Activated CD4-positive, alpha-beta T cell treated with anti-CD3 and anti-CD28 coated beads, Interleukin-10, Interleukin-2, amounts not matched to agents 100 ng/mL and 50 ng/mL, durations not matched to agents 16 hours and 8 hours (primary cell): ENCODE data around the gene CERCAM.
"Not testable (repeated sequence)": the region's sequence is repeated elsewhere in the genome, so short reads cannot be mapped to it uniquely, and the experiment has no call there.

Experiments
- DNase-seq: peaks from one replicate; pipeline ENCODE4 v3.0.0-alpha.2; 2020

Gene CERCAM

DNA sequence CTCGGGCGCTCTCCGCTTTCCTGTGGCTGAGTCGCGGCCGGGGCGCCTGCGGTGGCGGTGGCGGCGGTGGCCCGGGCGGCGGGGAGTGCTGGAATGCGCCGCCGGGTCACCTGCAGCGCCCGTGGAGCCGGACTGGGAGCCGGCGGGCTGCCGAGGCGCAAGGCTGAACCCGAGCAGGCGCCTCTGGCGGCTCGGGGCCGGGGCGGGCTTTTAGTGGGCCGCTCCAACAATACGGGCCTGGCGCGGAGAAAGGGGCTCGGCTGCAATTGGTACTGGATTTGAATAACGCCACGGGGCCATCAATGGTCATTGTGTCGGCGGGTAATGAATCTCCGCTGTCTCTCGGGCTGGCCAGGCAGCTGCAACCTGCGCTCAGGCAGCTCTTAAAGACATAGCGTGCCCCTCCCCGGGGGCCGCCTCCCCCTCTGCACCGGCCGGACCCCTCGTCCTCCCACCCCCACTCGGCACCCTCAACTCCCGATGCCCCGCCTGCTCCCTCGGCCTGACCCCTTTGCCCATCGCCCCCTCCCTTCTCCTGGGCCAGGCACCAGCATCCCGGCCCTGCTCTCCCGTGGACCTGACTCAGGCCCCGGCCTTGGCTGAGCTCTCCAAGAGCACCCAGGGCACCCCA, 27.4 kb upstream of the CERCAM start:
- no peak for DNase-seq

DNA sequence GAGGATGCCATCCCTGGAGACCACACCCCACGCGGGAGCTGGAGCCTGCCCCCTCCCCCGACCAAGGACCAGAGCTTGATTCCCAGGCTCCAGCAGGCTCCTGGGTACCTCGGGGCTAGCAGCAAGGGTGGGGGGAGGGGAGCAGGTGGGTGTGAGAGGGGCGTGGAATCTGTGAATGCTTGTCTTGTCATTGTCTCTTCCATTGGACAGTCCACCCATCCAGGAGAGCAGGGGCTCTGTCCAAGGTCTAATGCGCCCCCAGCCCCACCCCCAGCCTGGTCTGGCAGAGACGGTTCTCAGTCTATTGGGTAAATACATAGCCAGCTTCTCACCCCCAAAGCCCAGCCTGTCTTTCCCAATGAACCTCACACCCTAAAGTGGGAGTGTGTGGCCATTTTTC, 26.7 kb upstream of the CERCAM start:
- no peak for DNase-seq

DNA sequence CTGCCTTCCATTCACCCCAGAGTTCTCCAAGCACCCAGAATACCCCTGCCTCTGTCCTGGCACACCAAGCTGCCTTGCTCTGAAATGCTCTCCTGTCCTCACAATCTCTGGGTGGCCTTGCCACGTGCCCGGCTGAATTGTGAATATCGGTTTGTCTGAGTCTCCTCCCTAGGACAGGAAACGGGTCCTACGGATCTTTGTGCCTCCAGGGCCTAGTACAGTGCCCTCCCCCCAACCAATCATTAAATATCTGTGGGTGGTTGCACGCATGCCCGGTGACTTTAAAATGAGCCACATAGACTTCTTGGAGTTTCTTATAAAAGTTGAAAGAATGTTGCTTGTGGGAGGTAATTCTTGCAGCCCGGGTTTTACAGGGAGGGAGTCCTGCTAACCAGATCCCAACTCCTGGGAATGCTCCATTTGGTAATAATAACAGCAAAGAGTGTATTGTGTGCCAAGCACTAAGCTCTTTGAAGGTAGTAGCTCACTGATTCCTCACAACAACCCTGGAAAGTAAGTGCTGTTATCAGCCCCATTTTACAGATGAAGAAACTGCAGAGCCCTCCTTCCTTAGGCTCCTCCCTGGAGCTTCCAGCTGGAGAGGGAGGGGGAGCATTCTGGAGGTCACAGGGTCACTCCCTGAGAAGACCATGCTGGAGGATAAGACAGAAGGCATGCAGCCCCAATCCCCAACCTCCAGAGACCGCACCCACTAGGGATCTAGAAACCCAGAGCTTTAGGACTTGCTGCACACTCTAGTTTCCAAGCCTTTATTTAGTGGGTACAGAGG, 26.1 kb upstream of the CERCAM start:
- DNase-seq: no peak

- no peak for DNase-seq
Observed at GRCh38 chr9:128396970-128397613, 23.6 kb upstream of the CERCAM start.

DNA sequence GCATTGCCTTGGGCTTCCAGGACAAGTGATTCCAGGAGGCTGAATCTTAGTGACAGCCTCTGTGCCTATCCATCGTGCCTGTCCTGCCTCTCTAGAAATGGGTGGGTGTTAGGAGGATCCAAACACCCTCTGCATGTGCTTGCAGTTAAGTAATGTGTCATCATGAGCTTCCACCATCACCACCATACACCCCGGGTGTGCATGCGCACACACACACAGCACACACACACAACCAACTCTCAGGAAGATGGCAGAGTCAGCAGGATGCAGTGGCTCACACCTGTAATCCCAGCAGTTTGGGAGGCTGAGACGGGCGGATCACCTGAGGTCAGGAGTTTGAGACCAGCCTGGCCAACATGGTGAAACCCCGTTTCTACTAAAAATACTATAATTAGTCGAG, 22.8 kb upstream of the CERCAM start:
- no peak for DNase-seq

- no peak for DNase-seq
Observed at GRCh38 chr9:128399861-128400260, 20.8 kb upstream of the CERCAM start.

GRCh38 chr9:128404560-128404959, 16.1 kb upstream of the CERCAM start:
- DNase-seq: no peak

DNA sequence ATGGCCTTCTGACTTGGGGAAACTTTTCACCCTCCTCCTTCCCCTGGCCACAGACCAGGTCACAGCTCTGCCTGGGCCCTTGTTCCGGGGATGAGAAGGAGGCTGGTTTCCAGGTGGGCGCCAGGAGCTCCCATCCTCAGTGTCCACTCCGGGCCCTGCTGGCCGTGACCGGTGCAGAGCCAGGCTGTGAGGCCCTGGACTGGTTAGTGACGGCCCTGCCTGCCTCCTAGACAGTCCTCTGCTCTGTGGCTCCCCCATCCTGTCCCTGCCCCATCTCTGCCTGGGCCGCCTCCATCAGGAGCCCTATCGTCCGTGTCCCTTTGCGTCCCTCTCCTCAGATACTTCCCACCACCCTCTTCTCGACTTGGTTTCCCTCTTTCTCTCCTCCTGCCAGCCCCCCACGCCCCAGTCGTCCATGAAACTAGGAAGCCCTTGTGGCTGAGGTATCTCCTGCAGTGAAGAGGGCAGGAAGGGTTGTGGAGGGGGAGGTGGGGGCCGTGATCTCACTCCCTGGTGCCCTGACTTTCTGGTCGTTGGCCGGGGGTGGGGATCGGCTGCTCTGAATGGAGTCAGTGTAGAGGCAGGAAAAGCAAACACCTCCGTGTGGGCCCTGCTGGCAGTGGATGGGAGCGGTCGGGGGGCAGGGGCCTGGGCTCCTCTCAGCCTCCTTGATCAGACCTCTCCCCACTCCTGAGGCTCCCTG, 15.4 kb upstream of the CERCAM start:
- DNase-seq: no peak

DNA sequence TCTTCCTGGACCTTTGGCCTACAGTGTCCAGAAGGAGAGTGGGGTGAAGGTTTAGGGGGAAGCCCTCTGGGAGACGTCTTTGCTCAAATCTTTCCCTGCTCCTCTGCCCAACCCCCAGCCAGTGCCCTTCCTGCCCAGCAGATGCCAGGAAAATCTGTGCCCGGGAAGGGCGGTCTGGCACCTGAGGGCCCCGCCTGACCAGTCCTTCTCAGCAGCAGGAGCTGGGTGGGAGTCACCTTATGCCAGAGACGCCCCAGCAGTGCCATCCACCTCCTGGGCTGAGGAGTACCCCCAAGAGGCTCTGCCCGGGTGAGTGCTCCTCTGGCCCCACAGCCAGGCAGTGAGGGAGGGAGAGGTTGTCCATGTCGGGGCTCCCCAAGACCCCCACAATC, 14.9 kb upstream of the CERCAM start:
- no peak for DNase-seq

DNA sequence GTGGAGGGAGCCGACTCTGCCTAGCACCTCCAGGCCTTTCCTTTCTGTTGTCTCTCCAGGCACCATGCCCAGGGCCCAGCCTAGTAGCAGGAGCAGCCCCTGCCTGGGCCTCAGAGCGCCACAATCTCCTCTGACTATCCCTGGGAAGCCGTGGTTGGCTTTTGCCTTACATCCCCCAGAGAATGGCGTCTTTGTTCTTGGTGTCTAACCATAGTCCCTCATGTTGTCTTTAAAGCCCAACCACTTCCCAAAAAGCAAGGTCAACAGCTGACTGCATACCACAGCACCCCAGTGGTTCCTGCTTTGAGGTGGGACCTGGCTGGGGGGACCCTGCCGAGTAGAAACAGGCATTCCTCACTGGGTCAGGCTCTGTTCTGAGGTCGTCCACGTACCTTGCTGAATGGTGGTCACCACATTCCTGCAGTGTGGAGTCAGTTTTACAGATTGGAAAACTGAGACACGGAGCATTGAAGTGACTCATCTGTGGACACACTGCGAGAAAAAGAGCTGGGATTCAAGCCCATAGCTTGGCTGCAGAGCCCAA, 13.7 kb upstream of the CERCAM start:
- DNase-seq: no peak

DNA sequence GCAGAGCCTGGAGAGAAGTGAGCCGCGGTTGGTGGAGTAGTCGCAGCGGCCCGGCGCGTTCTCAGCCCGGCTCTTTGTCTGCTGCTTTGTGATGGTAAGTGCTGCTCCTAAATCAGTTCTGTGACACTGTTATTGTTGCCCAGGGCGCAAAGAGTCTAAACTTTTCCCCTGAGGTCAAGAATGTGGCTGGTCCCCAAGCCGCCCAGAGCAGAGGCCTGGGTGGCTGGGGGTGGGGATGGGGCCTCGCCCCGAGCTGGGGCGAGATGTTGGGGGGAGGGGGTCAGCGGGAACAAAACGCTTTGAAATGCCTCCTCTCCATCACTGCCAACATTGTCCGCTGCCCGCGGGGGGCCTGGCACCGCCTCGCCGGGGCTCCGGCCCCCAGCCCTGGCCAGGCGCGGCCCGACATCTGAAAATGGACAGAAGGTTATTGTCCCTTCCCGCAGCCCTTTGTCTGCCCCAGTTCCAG, 11.7 kb upstream of the CERCAM start:
- no peak for DNase-seq

DNA sequence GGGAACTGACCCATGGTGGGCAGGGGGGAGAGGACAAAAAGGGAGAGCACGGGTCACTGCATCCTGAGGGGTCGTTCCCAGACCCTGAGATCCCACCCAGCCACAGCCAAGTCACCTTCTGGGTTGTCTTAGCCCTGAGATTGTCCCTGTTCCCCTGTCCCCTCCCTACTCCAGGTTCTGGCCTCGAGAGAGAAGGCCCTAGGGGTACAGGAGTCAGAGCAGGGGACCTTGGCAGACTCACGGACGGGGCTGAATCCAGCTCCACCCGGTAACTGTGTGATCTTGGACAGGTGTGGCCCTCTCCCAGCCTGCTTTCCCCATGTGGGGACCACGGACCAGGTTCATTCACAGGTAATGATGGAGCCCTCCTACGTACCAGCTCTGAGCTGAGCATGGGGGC, 11.2 kb upstream of the CERCAM start:
- DNase-seq: no peak

DNA sequence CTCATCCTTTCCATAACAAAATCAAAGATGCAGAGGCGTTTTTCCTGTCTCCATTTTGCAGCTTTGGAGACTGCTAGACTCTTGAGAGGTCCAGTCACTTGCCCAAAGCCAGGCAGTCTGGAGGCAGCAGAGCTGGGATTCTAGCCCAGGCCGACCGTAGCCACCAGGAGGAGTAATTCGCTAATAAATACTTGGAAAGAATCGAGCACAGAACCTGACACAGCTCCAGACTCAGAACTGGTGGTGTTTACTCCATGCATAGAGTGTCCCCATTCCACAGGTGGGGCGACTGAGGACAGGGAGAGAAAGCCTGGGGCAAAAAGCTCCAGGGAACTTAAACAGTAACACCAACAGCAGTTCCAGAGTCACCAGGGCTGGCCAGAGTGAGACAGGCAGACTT, 10.7 kb upstream of the CERCAM start:
- DNase-seq: no peak

GRCh38 chr9:128411364-128412119, 9.1 kb upstream of the CERCAM start:
- no peak for DNase-seq

DNA sequence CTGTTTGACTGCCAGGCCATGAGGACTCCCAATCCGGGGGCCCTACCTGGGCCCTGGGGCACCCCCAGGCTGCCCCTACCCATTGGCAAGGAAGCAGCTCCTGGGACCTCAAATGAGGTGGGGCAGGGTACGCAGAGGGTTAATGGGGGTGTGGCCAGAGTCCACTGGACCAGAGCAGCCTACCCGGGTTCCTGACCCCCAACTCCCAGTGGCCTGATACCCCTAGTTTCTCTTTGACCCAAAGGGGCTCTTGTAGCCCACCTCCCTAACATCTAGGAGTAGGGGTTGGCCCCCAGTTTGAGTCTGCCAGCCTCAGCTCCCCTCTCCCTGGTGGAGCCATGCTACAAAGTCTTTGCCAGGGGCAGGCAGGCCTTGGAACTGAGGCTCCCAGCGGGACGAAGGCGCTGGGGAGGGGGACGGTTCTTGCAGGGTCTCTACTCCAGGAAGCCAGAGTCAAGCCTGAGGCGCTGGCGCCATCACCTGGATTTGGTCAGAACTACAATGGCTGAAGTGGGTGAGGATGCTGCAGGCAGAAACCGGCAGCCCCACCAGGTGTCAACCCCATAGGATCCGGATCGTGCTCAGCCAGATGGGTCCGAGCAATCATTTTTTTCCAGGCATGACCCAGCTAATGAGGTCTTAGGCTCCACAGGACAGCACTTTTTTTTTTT, 8.4 kb upstream of the CERCAM start:
- peak; percentile 54 for DNase-seq

DNA sequence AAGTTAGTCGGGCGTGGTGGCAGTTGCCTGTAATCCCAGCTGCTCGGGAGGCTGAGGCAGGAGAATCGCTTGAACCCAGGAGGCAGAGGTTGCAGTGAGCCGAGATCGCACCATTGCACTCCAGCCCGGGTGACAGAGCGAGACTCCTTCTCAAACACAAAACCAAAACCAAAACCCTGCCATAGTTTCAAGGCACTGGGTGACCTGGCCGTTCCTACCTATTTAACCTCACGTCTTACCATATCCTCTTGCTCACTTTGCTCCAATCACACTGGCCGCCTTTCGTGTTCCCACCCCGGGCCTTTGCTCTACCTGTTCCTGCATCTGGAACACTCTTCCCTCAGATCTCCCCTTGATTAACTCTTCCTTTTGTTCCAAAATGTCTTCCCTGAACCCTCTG, 6.9 kb upstream of the CERCAM start:
- not testable (repeated sequence) for DNase-seq

DNA sequence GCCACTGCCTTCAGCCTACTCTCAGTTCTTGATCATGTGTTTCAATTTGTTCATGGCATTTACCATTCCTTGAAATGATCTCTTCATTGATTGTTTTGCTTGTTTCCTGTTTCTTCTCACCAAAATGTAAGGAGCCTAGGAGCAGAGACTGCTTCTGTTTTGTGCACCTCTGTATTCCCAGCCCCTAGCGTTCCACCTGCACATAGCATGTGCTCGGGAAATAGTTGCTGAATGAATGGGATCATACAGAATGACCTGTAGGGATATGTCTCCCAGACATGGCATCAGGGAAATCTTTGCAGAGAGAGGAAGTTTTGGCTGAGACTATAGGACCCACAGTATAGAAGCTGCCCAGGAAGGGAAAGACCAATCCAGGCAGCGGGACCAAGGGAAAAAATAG, 6.2 kb upstream of the CERCAM start:
- DNase-seq: no peak

DNA sequence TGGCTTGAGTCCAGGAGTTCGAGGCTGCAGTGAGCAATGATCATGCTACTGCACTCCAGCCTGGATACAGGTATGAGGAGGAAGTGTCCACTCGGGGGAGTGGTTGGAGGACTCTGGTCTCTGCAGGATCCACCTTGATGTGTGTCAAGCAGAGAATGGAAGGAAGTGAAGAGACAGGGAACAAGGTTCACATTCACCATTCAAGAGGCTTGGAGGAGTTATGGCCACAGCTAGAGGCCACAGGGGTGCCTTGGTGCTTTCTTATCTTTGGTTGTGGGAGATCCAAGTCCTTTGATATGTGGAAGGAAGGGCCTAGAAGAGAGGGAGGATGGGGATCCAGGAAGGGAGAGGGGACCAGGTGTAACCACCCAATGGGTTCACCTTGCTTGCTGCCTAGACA, 5.4 kb upstream of the CERCAM start:
- no peak for DNase-seq

- no peak for DNase-seq
Observed at GRCh38 chr9:128416014-128416413, 4.6 kb upstream of the CERCAM start.

DNA sequence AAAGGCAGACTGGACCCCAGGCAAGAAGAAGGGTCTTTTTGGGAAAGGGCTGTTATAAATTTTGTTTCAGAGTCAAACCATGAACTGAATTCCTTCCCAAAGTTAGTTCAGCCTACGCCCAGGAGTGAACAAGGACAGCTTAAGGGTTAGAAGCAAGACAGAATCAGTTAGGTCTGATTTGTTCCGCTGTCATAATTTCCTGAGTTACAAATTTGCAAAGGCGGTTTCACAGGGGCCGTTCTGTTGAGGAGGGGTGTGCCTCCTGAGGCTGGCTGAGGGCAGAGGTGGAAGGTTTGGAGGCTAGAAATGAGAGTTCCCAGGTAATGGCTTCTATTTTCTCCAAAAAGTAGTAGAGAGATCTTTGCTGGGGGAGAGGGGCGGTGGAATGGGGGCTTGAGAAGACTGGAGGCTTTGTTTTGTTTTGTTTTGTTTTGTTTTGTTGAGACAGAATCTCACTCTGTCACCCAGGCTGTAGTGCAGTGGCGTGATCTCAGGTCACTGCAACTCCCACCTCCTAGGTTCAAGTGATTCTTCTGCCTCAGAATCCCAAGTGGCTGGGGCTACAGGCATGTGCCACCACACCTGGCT, 4.1 kb upstream of the CERCAM start:
- DNase-seq: no peak
